Daoy (cell line): ENCODE data around the gene CCDC12. TPM values are rescaled to one million over a fixed set of nuclear protein-coding genes. Genes with fewer than 3 reads are reported as not detected.

ENCODE experiments used
- DNase-seq: peaks from one replicate; pipeline ENCODE4 v3.0.0-alpha.2; 2015; ENCODE audit warnings: low read depth
- total RNA-seq: library from RNA; depleted of rRNA; stranded (reverse); fragments of >200 nt; shearing (Covaris generic); gene quantifications from 2 replicates; pipeline ENCODE4 v1.2.3, GENCODE V29; 2014

CCDC12 gene
- total RNA-seq, 1 experiment from 2014 or later = 29.1 TPM

DNA sequence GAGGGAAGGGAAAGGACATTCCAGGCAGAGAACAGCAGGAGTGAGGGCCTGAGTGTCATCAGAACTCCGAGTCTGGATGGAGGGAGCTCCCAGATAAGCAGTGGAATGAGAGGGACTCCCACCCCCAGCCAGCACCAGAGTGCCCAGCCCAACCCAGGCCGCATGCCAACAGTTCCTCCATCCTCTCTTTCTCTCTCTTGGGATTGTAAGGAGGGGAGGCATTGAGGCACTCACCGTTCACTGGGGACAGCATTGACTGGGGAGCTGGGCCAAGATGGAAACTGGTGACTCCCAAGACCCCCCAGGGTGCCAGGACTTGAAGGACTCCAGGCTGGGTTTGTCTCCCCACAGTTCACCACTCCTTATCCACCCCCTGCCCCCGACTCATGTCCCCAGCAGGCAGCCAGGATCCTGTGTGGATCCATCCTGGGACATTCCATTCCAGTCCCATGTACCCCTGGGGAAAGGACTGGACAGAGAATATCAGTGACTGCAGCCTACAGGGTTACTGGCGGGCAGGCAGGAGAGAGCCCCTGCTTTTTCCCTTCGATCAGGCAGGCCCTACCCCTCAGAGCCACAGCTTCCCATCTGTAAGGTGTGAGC is 83.3 kb downstream of the CCDC12 start:
- DNase-seq = no peak

DNA sequence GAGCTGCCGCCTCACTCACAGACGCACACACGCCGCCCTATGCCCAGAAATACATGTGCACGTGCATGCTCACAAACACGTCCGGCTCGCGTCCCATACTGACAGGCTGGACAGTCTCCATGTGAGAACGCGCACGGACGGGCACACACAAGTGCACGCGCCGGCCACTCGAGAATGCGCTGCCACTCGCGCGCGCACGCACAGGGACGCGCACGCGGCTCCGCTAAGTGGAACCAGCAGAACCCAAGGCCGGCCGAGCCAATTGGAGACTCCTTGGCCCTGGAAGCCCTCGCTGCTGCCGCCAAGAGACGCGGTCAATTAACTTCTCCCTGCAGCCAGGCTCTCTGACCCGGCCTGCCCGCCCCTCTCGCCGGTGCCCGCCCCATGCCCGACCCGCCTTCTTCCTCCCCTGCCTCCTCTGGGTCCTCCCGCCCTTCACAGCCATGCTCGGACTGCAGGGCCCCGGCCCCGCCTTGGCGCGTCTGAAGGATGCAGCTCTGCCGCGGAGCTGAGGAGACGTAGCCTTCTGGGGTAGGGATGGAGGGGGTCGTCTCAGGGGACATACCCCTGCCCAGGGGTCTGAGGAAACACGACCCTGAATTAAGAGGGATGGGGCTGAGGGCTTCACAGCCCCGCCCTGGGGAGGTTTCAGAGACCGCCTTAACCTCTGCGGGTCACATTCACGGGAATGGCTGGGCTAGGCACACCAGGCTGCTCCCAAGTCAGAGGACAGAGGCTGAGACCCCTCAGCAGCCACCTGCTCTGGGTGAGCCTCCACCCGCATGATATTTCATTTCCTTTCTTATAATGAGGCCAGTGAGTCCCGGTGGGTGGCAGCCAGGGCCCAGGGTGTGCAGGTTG is 84.0 kb downstream of the CCDC12 start:
- DNase-seq = peak; percentile 60

DNA sequence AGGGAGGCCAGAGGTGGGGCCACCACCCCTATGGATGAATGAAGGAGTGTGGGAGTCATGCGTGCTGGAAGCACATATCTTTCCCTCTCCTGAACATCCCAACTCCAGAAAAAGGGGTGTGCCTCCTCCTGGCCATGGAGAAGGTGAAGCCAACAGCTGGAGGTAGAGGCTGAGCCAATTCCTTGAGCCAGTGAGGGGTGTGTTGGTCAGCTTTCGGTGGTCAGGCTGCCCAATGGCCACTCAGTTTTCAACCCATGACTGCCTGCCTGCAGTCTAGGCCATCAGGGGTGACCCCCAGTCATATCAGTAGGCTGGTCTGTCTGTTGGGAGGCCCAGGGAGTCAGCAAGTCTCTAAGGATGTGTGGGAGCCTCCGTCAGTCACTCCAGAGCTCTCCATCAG is 85.4 kb downstream of the CCDC12 start:
- DNase-seq = no peak

DNA sequence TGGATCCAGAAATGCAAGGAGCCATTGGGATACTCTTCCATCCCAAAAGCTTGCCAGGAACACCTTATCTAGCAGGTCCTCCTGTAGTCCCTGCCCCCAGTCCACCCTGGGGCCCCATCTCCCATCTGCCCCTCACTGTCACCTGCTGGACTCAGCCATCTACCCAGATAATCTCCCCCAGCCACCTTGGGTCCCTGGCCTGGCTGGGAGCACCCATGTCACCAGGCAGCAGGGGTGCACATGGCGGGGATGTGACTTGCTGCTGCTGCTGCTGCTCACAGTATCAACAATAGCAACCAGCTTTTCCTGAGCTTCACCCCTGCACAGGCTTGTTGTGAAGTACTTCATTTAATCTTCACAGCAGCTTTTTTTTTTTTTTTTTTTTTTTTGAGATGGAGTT is 86.4 kb downstream of the CCDC12 start:
- DNase-seq = no peak

DNA sequence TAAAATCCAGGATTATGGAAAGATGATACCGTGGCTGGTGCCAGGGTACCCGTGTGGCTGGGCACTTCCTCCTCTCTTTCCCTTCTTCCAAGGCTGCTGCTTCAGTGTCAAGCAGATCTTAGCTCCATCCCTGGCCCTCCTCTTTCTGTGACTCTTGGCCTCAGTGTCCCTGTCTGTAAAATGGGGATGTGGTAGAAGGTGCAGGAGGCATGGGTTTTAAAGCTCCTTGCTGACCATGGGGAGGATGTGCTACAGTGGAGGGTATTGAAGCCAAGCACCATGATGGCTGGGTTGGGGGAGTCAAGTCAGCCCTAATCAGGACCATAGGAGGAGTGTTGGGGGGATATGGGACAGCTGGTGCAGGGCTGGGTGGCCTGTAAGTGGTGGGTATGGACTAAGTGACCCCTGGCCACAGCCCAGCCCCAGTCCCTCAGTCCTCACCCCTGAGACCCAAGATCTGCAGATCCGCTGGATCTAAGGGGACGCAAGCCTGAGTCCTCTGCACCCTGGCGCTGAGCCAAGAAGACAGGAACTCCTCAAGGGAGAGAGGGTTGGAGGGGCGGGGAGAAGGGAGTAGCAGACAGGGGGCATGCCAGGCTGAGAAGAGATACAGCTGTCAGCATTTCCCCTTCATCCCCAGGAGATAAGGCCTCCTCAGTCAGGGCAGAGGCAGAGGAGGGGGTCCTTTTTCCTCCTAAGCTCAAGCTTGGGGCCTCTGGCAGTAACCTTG is 87.0 kb downstream of the CCDC12 start:
- DNase-seq = no peak

DNA sequence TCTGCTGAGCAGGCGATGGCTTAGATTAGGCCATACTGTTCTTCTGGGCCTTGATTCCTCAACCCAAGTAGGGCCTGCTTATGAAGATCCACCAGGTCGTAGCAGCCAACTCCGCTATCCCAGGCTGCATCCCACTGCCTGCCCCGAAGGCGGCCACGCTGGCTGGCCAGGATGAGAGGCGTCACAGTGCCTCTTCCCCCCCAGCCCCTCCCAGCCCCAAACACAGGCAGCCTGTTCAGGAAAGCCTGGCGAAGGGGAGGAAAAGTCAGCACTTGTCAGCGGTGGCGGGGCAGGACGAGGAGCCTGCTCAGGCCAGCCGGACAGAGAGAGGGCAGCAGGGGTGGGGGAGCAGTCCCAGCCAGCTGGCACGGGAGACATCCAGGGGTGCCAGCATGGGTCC is 87.8 kb downstream of the CCDC12 start:
- DNase-seq = no peak

DNA sequence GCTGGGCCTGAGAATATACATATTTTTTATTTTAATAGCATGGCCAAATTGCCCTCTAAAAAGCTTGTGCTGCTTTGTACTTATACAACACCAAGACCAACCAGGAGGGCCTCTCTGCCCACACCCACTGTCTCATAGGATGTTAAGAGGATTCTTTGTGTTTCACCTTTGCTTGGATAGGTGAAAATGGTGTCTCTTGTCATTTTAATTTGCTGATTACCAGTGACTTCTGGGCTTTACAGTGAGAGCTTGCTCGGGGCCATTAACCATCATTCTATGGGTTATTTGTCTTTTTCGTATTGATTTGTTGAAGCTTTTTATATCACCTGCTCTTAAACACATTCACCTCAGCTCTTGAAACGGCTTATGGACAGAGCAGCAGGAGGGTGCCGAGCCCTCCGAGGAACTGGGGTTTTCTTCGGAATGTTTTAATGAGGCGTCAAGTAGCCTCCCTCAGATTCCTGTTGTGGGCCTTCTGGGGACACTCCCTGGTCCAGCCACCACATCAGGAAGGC is 88.5 kb downstream of the CCDC12 start:
- no peak for DNase-seq

DNA sequence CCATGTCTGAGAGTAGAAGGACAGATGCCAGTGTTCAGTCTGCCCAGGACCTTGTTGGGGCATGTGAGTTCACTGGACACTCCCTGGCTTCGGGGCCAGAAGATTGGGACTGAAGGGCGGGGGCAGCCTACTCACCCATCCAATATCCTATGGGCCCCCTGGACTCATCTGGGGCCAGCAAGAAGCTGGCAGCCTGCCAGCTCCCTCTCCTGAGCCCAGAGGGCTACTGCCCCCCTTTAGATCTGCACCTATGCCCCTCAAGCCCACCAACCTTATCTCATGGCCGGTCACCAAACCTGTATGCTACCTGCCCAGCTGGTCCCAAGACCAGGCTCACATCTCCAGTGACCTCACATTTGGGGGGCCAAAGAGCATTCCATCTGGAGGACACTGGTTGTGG is 90.9 kb downstream of the CCDC12 start:
- no peak for DNase-seq

DNA sequence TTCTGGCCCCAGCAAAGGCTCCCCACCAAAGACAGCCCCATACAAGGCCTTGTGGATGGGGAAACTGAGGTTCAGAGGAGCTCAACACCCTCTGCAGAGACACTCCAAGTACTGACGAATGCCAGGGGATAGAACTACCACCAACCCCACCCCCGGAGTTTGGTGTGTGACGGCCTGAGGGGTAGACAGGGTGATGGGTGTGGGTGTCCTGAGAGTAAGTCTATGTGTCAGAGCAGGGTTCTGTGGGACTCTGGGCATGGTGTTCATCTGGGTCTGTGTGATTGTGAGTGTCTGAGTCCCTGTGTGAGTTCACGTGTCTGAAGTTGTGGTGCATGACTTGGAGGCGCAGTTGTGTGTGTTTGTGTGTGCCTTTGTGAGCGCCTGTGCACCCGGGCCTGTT is 91.6 kb downstream of the CCDC12 start:
- no peak for DNase-seq

GRCh38 chr3:46884427-46884826 is 92.1 kb downstream of the CCDC12 start:
- DNase-seq = no peak

GRCh38 chr3:46883830-46884185 is 92.7 kb downstream of the CCDC12 start:
- no peak for DNase-seq

DNA sequence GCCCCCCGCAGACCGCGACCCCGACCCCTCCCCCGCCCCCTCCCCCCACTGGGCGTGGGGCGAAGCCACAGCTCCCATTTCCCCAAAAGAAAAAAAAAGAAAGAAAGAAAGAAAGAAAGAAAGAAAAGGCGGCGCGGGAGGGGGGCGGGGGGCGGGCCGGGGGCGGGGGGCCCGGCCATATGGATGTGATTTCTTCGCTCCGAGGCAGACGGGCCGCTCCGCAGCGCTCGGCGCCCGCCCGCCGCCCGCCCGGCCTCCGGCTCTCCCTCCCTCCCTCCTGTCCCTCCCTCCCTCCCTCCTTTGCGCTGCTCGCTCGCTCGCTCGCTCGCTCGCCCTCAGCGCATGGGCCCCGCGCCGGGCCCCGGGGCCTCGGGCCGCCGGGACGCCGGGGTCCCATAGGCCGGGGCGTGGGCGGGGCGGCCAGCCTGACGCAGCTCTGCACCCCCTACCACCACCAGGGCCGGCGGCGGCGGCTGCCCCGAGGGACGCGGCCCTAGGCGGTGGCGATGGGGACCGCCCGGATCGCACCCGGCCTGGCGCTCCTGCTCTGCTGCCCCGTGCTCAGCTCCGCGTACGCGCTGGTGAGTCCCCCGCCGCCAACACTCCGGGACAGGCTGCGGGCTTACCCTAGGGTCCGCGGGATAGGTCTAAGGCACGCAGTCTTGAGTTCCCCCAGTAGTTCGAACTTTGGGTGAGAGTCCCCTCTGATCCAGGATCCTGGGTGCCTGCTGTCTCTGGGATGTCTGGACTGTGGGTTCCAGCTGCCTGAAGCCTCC is 93.3 kb downstream of the CCDC12 start:
- peak; percentile 18 for DNase-seq

GRCh38 chr3:46882377-46883053 is 94.0 kb downstream of the CCDC12 start:
- DNase-seq = peak; percentile 33

DNA sequence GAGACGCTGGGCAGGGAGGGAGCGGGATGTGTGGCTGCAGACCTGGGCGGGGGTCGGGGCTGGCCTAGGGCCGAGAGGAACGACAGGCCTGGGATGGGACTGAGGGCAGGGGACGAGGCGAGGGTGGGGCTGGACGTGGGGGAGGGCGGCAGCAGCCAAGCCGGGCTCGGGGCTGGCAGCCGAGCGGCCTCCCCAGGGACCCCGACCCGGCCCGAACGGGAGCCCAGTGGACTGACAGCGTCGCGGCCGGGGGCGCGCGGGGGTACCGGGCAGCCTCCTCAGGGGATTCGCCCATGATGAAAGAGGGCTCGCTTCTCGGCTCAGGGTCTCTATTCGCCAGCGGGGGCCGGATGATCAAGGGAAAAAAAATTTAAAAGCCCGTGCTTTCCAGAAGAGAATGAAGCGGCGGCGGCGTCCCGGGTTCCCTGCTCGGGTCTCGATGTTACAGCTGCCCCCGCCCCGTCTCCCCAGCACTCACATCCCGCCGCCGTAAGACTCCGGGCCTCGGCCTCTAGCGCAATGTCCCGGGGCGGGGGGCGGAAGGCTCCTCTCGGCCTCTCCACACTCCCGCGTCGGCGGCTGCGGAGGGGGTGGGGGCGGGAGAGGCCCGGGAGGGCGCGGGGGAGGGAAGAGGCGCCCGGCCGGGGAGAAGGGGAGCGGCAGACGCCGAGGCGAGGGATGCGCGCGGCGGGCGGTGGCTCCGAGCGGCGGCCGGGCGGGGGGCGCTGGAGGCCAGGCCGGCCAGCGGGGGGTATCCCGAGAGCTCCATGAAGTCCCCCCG is 94.8 kb downstream of the CCDC12 start:
- no peak for DNase-seq

GRCh38 chr3:46880884-46881595 is 95.5 kb downstream of the CCDC12 start:
- DNase-seq = no peak

- DNase-seq = no peak
Observed at GRCh38 chr3:46878781-46879436, 97.6 kb downstream of the CCDC12 start.

DNA sequence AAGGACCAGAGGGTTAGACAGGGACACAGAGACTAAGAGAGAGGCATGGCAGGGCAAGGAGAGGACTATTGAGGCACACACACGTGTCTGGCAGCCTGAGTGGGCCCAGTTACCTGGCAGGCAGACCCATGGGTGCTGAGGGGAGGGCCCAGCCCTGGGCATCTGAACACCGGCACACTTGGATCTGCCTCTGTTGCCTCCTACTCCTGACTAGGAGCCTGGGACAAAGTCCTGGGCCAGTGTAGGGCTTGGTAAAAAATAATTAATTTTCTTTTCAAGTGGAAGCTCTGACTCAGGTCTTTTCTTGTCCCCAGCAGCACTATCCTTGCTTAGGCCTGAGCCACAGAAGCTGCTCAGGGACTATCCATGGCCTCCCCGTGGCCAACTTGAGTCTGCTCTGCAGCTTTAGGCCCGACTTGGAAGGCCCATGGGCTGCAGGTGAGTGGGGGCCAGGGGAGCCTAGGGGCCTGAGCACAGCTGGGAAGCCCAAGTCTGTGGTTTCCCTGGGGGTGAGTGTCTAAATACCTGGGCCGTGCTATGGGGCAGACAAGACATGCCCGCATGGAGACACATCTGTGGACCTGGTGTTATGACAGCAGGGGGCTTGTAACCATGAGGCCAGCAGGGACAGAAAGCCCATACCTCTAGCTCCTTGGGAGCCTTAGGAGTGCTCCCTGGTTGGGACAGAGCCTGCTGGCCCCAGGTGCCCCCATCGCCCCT is 99.0 kb downstream of the CCDC12 start, which contains the start of gene PTH1R:
TSS of gene PTH1R (plus strand) at position 316 of the 720 bp plus-strand sequence. CDS start 5,839 bp downstream, outside the sequence.
- no peak for DNase-seq
